ENCODE measurements around the gene FIGNL1.

Gene FIGNL1

DNA sequence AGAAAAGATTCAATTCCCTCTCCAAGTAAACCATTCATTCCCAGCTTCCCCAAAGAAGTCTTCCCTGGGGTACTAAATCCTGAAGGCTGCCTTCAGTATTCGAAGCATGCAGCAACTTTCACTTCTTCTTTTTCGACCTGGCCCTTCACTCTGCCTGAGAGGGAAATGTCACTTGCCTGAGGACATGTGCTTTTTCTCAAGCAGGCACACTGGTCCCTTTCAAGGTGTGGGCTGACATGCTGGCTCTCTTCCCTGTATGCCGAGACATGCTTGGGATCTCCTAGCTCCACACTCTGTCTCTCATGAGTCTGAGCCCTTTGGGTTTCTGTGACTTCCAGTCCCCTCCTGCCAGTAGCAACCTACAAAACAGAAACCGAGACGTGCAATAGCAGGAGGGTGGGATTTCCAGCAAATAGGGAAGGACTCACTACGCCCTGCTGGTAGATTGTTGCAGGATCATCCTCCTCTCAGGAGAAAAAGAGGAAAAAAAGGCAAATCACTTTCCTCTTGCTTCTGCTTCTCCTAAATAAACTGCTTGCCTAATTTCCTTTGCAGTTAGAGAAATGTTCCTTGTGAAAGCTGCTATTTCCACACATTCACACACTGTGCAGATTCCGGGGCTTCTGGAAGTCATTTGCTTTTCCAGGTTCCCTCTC is 33.5 kb downstream of the FIGNL1 start:
- ATAC-seq (replicated peaks; ENCODE audit: extremely low read depth, poor library complexity, severe bottlenecking) = no peak
- no peak overlapping the region for H3K4me3 Mint-ChIP-seq

DNA sequence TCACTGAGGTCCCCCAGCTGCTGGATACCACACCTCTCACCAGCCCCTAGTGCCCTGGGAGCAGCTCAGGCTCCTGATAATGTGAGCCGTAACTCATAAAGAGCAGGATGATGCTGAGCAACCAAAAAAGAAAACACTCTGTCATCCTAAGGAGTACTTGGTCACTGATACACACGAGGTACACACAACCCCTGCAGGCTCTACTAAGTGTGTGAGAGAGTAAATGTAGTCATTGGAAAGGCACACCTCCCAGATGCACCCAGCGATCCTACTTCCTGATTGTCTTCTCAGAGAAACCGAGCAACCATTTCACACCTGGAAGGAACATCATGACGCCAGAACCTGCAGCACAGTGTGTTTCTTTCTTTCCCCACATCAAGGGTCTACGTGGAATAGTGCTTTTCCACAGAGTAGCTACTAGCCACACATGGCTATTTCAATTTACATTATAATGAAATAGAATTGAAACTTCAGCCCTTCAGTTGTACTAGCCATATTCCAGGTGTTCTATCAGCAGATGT is 34.2 kb downstream of the FIGNL1 start:
- no peak overlapping the region for H3K4me3 Mint-ChIP-seq
- DNase-seq (ENCODE audit: low spot score in 2 of 2) (no peak), ATAC-seq (replicated peaks; ENCODE audit: extremely low read depth, poor library complexity, severe bottlenecking) (no peak)
- H3K36me3 Mint-ChIP-seq (ENCODE audit: insufficient read depth) = peaks cover 16% of the 10 kb centered on the region
- H3K27ac Mint-ChIP-seq (ENCODE audit: low read depth) = no peak overlapping the region
- no peaks in the 10 kb centered on the region for H3K27me3 Mint-ChIP-seq
- no peaks in the 10 kb centered on the region for H3K9me3 Mint-ChIP-seq
- peaks cover 6% of the 10 kb centered on the region for H3K4me1 Mint-ChIP-seq

More for the DNA sequence above, 33.5 kb downstream of the FIGNL1 start:
- peaks cover 6% of the 10 kb centered on the region for H3K4me1 Mint-ChIP-seq
- H3K27ac Mint-ChIP-seq (ENCODE audit: low read depth) = no peak overlapping the region
- no peaks in the 10 kb centered on the region for H3K9me3 Mint-ChIP-seq
- DNase-seq (ENCODE audit: low spot score in 2 of 2) = no peak
- no peaks in the 10 kb centered on the region for H3K27me3 Mint-ChIP-seq
- H3K36me3 Mint-ChIP-seq (ENCODE audit: insufficient read depth) = peaks cover 16% of the 10 kb centered on the region

DNA sequence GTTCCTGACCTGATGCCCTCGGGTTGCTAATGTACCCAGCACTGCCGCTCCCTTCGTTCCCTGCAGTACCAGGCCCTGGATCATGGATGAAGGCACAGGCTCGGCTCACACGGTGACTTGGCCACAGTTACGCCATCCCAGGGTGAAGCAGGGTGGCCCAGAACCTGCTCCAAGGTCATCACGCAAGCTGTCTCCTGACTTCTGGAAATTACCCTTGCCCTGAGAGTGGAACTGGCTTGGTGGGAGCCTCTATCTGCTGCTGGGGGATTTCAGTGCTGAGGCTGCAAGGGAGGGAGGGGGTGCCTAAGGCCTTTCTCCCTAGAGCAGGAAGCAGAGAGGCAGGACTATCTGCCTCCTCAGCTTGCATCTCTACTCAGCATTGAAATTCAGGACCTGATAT is 36.6 kb downstream of the FIGNL1 start:
- ATAC-seq (replicated peaks; ENCODE audit: extremely low read depth, poor library complexity, severe bottlenecking) = no peak
- Mint-ChIP-seq H3K27me3 (no peaks in the 10 kb centered on the region), H3K27ac (ENCODE audit: low read depth) (no peak overlapping the region), H3K4me3 (no peak overlapping the region), H3K9me3 (no peaks in the 10 kb centered on the region), H3K36me3 (ENCODE audit: insufficient read depth) (peaks cover 17% of the 10 kb centered on the region), H3K4me1 (peaks cover 20% of the 10 kb centered on the region)
- no peak for DNase-seq (ENCODE audit: low spot score in 2 of 2)

DNA sequence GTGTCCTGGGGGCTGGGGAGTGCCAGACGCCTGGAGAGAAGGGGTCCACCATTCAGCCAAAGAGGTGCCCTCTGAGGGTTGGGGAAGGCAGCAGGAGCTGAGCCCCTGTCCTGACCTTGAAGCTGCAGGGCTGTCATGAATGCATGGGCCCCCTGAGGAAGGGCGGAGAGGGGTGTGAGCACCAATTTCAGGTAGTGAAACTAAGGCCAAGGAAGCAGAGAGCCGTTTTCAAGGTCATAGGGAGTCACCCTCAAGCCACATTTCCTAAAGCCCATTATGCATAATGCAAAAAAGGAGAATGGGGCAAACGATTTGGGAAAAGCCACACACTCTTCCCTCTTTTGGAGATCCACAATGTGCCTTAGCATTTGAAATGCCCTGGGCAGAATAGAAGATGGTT is 37.2 kb downstream of the FIGNL1 start:
- Mint-ChIP-seq H3K4me1 (peaks cover 25% of the 10 kb centered on the region), H3K27me3 (no peaks in the 10 kb centered on the region), H3K27ac (ENCODE audit: low read depth) (no peak overlapping the region), H3K36me3 (ENCODE audit: insufficient read depth) (peaks cover 16% of the 10 kb centered on the region), H3K9me3 (no peaks in the 10 kb centered on the region), H3K4me3 (no peak overlapping the region)
- DNase-seq (ENCODE audit: low spot score in 2 of 2) (no peak), ATAC-seq (replicated peaks; ENCODE audit: extremely low read depth, poor library complexity, severe bottlenecking) (no peak)

DNA sequence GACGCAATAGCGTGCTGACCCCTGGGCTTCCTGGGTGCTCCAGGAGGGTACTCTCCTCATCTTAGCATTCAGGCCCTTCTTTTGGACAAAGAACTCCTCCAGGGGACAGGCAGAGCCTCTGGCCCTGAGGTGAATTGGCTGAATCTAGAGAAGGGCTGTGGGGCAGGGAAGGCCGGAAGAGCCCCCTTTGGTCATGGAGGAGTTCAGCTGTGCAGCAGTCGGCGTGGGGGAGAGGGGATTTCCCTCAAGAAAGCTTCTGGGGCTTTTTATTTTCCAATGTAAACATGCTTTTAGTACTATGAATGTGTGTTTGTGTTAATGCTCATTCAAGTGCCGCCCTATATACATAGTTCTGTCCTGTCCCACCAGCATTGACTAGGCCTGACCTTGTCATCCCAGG is 38.8 kb downstream of the FIGNL1 start:
- peaks cover 13% of the 10 kb centered on the region for H3K36me3 Mint-ChIP-seq (ENCODE audit: insufficient read depth)
- no peaks in the 10 kb centered on the region for H3K9me3 Mint-ChIP-seq
- DNase-seq (ENCODE audit: low spot score in 2 of 2) (no peak), ATAC-seq (replicated peaks; ENCODE audit: extremely low read depth, poor library complexity, severe bottlenecking) (no peak)
- H3K27ac Mint-ChIP-seq (ENCODE audit: low read depth) = no peak overlapping the region
- H3K27me3 Mint-ChIP-seq = no peaks in the 10 kb centered on the region
- peaks cover 37% of the 10 kb centered on the region for H3K4me1 Mint-ChIP-seq
- no peak overlapping the region for H3K4me3 Mint-ChIP-seq

DNA sequence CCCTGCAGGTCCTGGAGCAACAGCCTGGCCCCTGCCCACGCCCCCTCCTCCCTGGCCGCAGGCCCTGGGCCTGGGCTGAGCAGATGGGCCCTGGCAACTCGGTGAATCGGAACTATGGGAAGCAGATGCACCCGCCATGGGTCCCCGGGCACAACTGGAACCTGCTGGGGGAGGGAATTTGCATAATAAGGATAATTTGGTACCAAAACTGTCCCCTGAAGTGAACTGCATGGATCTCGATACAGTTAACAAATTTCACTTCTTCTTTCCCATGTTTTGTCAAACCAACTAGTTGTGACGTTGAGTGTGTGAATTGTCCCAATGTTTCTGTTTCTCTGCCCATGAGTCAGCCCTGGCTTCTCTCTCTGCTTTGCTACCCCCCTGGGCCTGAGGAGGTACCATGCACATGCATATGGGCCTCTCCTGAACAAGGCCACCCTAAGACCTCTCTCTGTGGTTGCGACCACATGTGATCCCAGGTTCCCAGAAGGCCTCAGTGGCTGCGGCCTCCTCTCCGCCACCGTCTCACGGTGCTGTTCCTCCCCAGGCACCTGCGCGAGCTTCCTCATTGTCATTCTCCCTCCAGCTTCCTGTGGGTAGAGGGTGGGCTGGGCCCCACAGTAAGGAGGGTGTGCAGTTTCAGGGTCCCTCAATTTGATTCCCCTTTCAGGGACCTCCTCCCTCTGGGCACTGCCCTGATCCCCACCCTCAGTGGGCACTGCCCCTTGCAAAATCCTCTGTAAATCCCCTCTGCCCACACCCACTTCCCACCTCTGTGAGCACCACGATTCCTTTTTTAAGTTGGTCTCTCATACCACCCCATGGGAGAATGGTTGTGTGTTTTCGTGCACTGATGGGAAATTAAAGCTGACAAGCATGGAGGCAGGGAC is 40.0 kb downstream of the FIGNL1 start:
- ATAC-seq (replicated peaks; ENCODE audit: extremely low read depth, poor library complexity, severe bottlenecking) = peak; percentile 30
- no peaks in the 10 kb centered on the region for H3K27me3 Mint-ChIP-seq
- H3K4me1 Mint-ChIP-seq = peaks cover 44% of the 10 kb centered on the region
- no peak overlapping the region for H3K4me3 Mint-ChIP-seq
- peak overlapping the region; percentile 54 for H3K27ac Mint-ChIP-seq (ENCODE audit: low read depth)
- H3K9me3 Mint-ChIP-seq = no peaks in the 10 kb centered on the region
- H3K36me3 Mint-ChIP-seq (ENCODE audit: insufficient read depth) = peaks cover 16% of the 10 kb centered on the region
- DNase-seq (ENCODE audit: low spot score in 2 of 2) = no peak

DNA sequence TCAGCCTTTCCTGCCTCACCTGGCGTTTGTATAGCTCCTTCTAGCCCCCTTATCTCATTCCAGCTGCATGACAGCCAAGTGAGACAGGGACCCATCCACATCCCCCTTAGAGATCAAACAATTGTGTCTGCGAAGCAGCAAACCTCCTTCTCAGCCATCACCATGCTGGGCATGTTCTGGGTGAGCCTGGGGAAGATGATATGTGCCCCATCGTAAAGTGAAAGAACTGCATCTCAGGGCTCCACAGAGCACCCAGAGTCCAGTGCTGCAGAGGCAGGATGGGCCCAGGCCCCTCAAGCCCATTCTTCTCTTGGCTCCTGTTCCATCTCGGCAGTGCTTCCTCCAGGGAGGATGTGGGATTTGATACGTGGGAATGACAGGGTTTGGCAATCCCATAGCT is 43.2 kb downstream of the FIGNL1 start:
- DNase-seq (ENCODE audit: low spot score in 2 of 2) (no peak), ATAC-seq (replicated peaks; ENCODE audit: extremely low read depth, poor library complexity, severe bottlenecking) (no peak)
- Mint-ChIP-seq H3K9me3 (no peaks in the 10 kb centered on the region), H3K4me1 (peaks cover 67% of the 10 kb centered on the region), H3K27me3 (no peaks in the 10 kb centered on the region), H3K4me3 (no peak overlapping the region), H3K36me3 (ENCODE audit: insufficient read depth) (peaks cover 33% of the 10 kb centered on the region), H3K27ac (ENCODE audit: low read depth) (peak overlapping the region; percentile 16)

DNA sequence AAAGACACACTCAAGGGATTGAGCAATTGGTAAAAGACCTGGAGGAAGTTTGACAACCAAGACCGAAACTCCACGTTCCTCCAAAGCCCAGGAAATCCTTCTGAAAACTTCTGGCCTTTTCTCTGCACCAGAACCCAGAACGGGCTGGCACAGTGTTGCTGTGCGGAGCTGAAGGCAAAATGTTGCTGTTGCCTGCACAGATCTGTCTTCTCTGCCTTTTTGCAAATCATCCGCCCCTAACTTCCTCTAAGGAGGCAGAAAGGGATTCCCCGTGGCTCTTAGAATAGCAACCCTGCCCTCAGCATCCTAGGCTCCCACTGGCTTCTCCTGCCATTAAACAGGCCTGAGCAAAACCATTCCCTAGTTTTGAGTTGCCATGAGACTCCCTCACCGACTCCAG is 44.9 kb downstream of the FIGNL1 start:
- Mint-ChIP-seq H3K4me1 (peaks cover 77% of the 10 kb centered on the region), H3K4me3 (no peak overlapping the region), H3K27ac (ENCODE audit: low read depth) (peak overlapping the region; percentile 89), H3K27me3 (no peaks in the 10 kb centered on the region), H3K9me3 (no peaks in the 10 kb centered on the region), H3K36me3 (ENCODE audit: insufficient read depth) (peaks cover 50% of the 10 kb centered on the region)
- DNase-seq (ENCODE audit: low spot score in 2 of 2) (no peak), ATAC-seq (replicated peaks; ENCODE audit: extremely low read depth, poor library complexity, severe bottlenecking) (no peak)

DNA sequence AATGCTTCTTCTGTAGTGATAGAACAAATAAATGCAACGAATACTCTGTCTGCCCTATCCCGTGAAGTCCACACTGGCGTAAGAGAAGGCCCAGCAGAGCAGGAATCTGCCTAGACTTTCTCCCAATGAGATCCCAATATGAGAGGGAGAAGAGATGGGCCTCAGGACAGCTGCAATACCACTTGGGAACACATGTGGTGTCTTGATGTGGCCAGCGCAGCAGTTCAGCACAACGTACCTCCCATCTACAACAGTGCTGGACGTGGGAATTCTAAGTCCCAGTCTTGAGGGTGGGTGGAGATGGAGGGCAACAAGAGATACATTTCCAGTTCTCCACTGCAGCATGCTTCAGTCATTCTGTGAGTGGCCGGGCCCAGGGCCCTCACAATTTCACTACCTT is 45.8 kb downstream of the FIGNL1 start:
- no peak overlapping the region for H3K4me3 Mint-ChIP-seq

DNA sequence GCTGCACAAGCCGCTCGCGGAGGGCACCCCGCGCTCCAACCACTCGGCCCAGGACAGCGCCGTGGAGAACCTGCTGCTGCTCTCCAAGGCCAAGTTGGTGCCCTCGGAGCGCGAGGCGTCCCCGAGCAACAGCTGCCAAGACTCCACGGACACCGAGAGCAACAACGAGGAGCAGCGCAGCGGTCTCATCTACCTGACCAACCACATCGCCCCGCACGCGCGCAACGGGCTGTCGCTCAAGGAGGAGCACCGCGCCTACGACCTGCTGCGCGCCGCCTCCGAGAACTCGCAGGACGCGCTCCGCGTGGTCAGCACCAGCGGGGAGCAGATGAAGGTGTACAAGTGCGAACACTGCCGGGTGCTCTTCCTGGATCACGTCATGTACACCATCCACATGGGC is 50.0 kb downstream of the FIGNL1 start:
- DNase-seq (ENCODE audit: low spot score in 2 of 2) (no peak), ATAC-seq (replicated peaks; ENCODE audit: extremely low read depth, poor library complexity, severe bottlenecking) (no peak)
- peaks cover 70% of the 10 kb centered on the region for H3K36me3 Mint-ChIP-seq (ENCODE audit: insufficient read depth)
- no peak overlapping the region for H3K27ac Mint-ChIP-seq (ENCODE audit: low read depth)
- peaks cover 69% of the 10 kb centered on the region for H3K4me1 Mint-ChIP-seq
- H3K27me3 Mint-ChIP-seq = no peaks in the 10 kb centered on the region
- no peaks in the 10 kb centered on the region for H3K9me3 Mint-ChIP-seq
- H3K4me3 Mint-ChIP-seq = no peak overlapping the region

More for the DNA sequence above, 45.8 kb downstream of the FIGNL1 start:
- ATAC-seq (replicated peaks; ENCODE audit: extremely low read depth, poor library complexity, severe bottlenecking) (no peak), DNase-seq (ENCODE audit: low spot score in 2 of 2) (no peak)
- Mint-ChIP-seq H3K36me3 (ENCODE audit: insufficient read depth) (peaks cover 54% of the 10 kb centered on the region), H3K27ac (ENCODE audit: low read depth) (peak overlapping the region; percentile 83), H3K9me3 (no peaks in the 10 kb centered on the region), H3K27me3 (no peaks in the 10 kb centered on the region), H3K4me1 (peaks cover 74% of the 10 kb centered on the region)

DNA sequence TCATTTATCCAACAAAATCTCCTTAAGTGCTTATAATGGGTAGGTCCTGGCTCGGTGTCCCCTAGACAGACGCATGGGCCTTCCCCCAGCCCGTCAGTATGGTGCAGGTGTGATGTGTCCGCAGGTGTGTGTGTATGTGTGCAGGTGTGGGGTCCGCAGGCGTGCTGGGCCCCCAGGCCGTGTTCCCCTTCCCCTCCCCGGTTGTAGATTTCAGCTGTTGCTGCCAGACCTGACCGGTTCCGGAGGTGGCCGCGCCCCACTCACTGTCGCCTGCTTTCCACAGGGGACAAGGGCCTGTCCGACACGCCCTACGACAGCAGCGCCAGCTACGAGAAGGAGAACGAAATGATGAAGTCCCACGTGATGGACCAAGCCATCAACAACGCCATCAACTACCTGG is 50.5 kb downstream of the FIGNL1 start:
- H3K4me3 Mint-ChIP-seq = no peak overlapping the region
- ATAC-seq (replicated peaks; ENCODE audit: extremely low read depth, poor library complexity, severe bottlenecking) (no peak), DNase-seq (ENCODE audit: low spot score in 2 of 2) (no peak)
- peaks cover 70% of the 10 kb centered on the region for H3K36me3 Mint-ChIP-seq (ENCODE audit: insufficient read depth)
- no peaks in the 10 kb centered on the region for H3K27me3 Mint-ChIP-seq
- no peaks in the 10 kb centered on the region for H3K9me3 Mint-ChIP-seq
- no peak overlapping the region for H3K27ac Mint-ChIP-seq (ENCODE audit: low read depth)
- peaks cover 70% of the 10 kb centered on the region for H3K4me1 Mint-ChIP-seq

DNA sequence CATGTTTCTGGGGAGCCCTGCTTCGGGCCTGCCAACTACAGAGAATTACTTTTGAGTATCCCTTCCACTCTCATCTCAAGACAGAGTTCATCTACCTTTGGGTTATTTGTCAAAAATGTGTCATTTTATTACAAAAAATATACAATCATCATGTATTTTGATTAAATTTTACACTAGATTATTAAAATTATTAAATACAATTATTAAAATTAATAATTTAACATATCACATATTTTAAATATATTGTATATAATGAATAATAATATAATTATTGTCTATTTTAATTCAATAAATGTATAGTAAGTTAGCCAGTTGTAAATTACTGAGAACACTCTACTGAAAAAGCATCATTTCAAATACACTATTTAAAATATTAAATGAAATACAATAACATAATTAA is 50.9 kb downstream of the FIGNL1 start:
- no peaks in the 10 kb centered on the region for H3K9me3 Mint-ChIP-seq
- no peak overlapping the region for H3K27ac Mint-ChIP-seq (ENCODE audit: low read depth)
- H3K4me1 Mint-ChIP-seq = peaks cover 70% of the 10 kb centered on the region
- H3K36me3 Mint-ChIP-seq (ENCODE audit: insufficient read depth) = peaks cover 70% of the 10 kb centered on the region
- no peak for DNase-seq (ENCODE audit: low spot score in 2 of 2)
- H3K4me3 Mint-ChIP-seq = no peak overlapping the region
- no peak for ATAC-seq (replicated peaks; ENCODE audit: extremely low read depth, poor library complexity, severe bottlenecking)
- H3K27me3 Mint-ChIP-seq = no peaks in the 10 kb centered on the region

DNA sequence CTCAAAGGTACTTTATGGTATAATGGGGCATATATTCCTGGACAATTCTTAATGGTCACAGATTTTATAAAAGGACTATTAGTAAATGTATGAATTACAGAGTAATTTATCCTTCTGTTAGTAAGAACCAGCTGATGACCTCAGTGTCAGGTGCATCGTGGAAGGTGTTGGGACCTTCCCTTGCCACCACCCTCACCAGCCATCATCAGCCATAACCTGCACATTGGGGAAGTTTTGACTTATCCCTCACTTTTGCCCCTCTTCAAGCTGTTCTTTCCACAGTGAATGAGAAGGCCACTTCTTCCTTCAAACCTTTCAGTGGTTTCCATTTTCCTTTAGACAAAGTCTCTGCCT is 52.2 kb downstream of the FIGNL1 start:
- ATAC-seq (replicated peaks; ENCODE audit: extremely low read depth, poor library complexity, severe bottlenecking) (no peak), DNase-seq (ENCODE audit: low spot score in 2 of 2) (no peak)
- Mint-ChIP-seq H3K27ac (ENCODE audit: low read depth) (peak overlapping the region; percentile 88), H3K4me1 (peaks cover 70% of the 10 kb centered on the region), H3K27me3 (no peaks in the 10 kb centered on the region), H3K4me3 (peak overlapping the region; percentile 8), H3K36me3 (ENCODE audit: insufficient read depth) (peaks cover 73% of the 10 kb centered on the region), H3K9me3 (no peaks in the 10 kb centered on the region)

All from central memory CD8-positive, alpha-beta T cell (primary cell).